Loucy (cell line): ENCODE measurements around the gene PHYKPL.

Source experiments
- H2AFZ ChIP-seq: fragments of 200-600 bp; sonication (generic); 2 replicates; pipeline ENCODE4 v1.6.0; 2016; ENCODE audit warnings: antibody characterized with exemption, mild to moderate bottlenecking, low read length, moderate library complexity
- H3F3A ChIP-seq: fragments of 200-600 bp; 2 replicates; pipeline ENCODE4 v1.6.0; 2016; ENCODE audit warnings: antibody characterized with exemption, low read depth, mild to moderate bottlenecking
- H3K27me3 ChIP-seq: fragments of 200-600 bp; sonication (generic); 2 replicates; pipeline ENCODE4 v1.6.1; 2014; ENCODE audit warnings: low read length, mild to moderate bottlenecking; ENCODE audit not compliant: insufficient read depth, poor library complexity, severe bottlenecking
- H3K36me3 ChIP-seq: fragments of 200-600 bp; sonication (generic); 2 replicates; pipeline ENCODE4 v1.6.1; 2016; ENCODE audit warnings: low read length; ENCODE audit not compliant: insufficient read depth
- H3K4me1 ChIP-seq: fragments of 200-600 bp; sonication (generic); 2 replicates; pipeline ENCODE4 v1.5.1; 2014; ENCODE audit warnings: low read length, mild to moderate bottlenecking; ENCODE audit not compliant: insufficient read depth, poor library complexity, severe bottlenecking
- H3K4me2 ChIP-seq: fragments of 200-600 bp; sonication (generic); 2 replicates; pipeline ENCODE4 v1.6.0; 2014; ENCODE audit warnings: antibody characterized with exemption, low read length, low read depth, mild to moderate bottlenecking; ENCODE audit not compliant: poor library complexity, severe bottlenecking
- H3K4me3 ChIP-seq: fragments of 200-600 bp; sonication (generic); 2 replicates; pipeline ENCODE4 v1.5.1; 2014; ENCODE audit warnings: low read length, mild to moderate bottlenecking, mixed read lengths; ENCODE audit not compliant: poor library complexity, severe bottlenecking
- H3K79me2 ChIP-seq: fragments of 200-600 bp; sonication (generic); 2 replicates; pipeline ENCODE4 v1.6.1; 2014; ENCODE audit warnings: low read length; ENCODE audit not compliant: insufficient read depth
- H3K9ac ChIP-seq: fragments of 200-600 bp; sonication (generic); 2 replicates; pipeline ENCODE4 v1.6.0; 2014; ENCODE audit warnings: mild to moderate bottlenecking, low read depth, low read length, moderate library complexity; ENCODE audit not compliant: poor library complexity, severe bottlenecking
- H3K9me2 ChIP-seq: fragments of 200-600 bp; sonication (generic); replicated peaks from 2 replicates; pipeline ENCODE4 v1.6.1; 2016; ENCODE audit warnings: low read depth, low read length, mixed read lengths
- H3K9me3 ChIP-seq: fragments of 200-600 bp; sonication (generic); 2 replicates; pipeline ENCODE4 v1.6.1; 2014; ENCODE audit warnings: mild to moderate bottlenecking, antibody characterized with exemption, low read length, low read depth; ENCODE audit not compliant: insufficient read depth
- H4K20me1 ChIP-seq: fragments of 200-600 bp; sonication (generic); 2 replicates; pipeline ENCODE4 v1.6.0; 2014; ENCODE audit warnings: antibody characterized with exemption, low read length, mild to moderate bottlenecking; ENCODE audit not compliant: insufficient read depth, poor library complexity, severe bottlenecking
- CTCF ChIP-seq: fragments of 200-600 bp; sonication (generic); conservative IDR thresholded peaks from 2 replicates; pipeline ENCODE4 v1.5.1; 2014; ENCODE audit warnings: mild to moderate bottlenecking, antibody characterized with exemption, low read length
- EZH2phosphoT487 ChIP-seq: fragments of 200-600 bp; IDR thresholded peaks from 2 replicates; pipeline ENCODE4 v1.6.1; 2018; ENCODE audit warnings: antibody characterized with exemption, mild to moderate bottlenecking, moderate library complexity, borderline replicate concordance

PHYKPL gene

DNA sequence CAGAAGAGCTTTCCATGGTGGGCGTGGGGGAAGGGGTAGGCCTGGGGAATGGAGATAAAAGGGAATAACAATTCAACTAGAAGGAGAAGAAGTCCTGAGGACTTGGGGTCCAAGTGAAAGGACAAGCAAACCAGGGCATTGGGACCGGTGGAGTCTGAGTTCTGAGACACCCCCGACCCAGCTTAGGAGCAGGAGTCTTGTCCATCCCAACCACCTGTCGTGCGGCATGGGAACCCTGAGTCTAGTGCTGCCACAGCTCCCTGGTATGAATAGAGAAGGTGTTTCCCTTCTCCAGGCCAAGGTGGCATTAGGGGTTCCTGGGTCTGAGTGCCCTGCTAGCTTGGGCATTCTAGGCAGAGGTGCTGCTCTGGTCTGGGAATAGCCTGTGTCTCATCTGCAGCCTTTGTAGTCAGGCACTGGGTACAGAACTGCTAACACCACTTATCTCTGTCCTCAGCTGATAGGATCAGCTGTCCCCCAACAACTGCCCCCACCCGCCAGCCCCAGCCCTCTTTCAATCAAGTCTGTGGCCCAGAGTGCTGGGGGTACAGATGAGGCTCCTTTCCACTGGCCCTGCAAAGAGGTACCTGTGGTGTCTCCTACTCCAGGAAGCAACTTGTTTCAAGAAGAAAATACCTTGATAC is 18.3 kb downstream of the PHYKPL start:
- H2AFZ ChIP-seq, result no peak overlapping the region
- no peak overlapping the region for H3K4me2 ChIP-seq
- TF ChIP-seq EZH2phosphoT487 (no peak), CTCF (no peak)
- H3K4me1 ChIP-seq, result no peaks in the 10 kb centered on the region
- H4K20me1 ChIP-seq, result peaks cover 26% of the 10 kb centered on the region
- H3K36me3 ChIP-seq, result peaks cover 57% of the 10 kb centered on the region; the same call in 1 of the 2 replicates
- H3K79me2 ChIP-seq, result peaks cover 18% of the 10 kb centered on the region; the same call in 1 of the 2 replicates
- no peak overlapping the region for H3K4me3 ChIP-seq
- no peaks in the 10 kb centered on the region for H3K27me3 ChIP-seq
- no peak overlapping the region for H3K9ac ChIP-seq
- no peaks in the 10 kb centered on the region for H3K9me3 ChIP-seq
- no peaks in the 10 kb centered on the region for H3F3A ChIP-seq
- H3K9me2 ChIP-seq, result no peaks in the 10 kb centered on the region

GRCh38 chr5:178213748-178214151 is 18.9 kb downstream of the PHYKPL start:
- H3K36me3 ChIP-seq, result peaks cover 62% of the 10 kb centered on the region
- H3K27me3 ChIP-seq, result no peaks in the 10 kb centered on the region
- no peaks in the 10 kb centered on the region for H3K9me2 ChIP-seq
- peaks cover 23% of the 10 kb centered on the region for H3K79me2 ChIP-seq
- no peak overlapping the region for H3K4me3 ChIP-seq
- H3F3A ChIP-seq, result no peaks in the 10 kb centered on the region
- H3K9me3 ChIP-seq, result no peaks in the 10 kb centered on the region
- H4K20me1 ChIP-seq, result peaks cover 32% of the 10 kb centered on the region
- TF ChIP-seq CTCF (no peak), EZH2phosphoT487 (no peak)
- H3K4me2 ChIP-seq, result no peak overlapping the region
- H3K9ac ChIP-seq, result no peak overlapping the region
- H3K4me1 ChIP-seq, result peaks cover 4% of the 10 kb centered on the region
- H2AFZ ChIP-seq, result no peak overlapping the region

DNA sequence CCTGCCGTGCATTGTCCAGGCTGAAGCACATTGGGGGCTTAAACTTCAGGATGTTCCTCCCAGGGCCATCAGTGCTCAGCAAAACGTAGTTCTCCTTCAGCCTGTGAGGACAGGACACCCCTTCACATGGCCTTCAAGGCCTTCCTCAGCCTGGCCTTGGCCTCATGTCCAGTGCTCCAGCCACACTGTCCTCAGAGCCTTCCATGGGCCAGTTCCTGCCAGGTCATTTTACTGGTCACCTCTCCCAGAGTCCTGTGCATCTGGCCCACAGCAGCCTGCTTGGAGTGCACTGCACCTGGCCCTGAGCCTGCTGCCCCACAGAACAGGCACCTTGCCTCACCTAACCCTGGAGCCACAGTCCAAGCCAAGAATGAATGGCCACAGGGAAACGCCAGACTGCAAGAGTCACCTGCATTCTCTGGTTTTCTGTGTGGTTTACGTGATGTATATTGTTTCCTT is 19.6 kb downstream of the PHYKPL start:
- Histone ChIP-seq H3K9me3 (no peaks in the 10 kb centered on the region), H3F3A (no peaks in the 10 kb centered on the region), H3K4me2 (no peak overlapping the region), H4K20me1 (peaks cover 39% of the 10 kb centered on the region), H3K9me2 (no peaks in the 10 kb centered on the region), H3K36me3 (peaks cover 69% of the 10 kb centered on the region), H3K79me2 (peaks cover 30% of the 10 kb centered on the region), H2AFZ (no peak overlapping the region), H3K4me3 (no peak overlapping the region), H3K27me3 (no peaks in the 10 kb centered on the region), H3K9ac (no peak overlapping the region), H3K4me1 (peaks cover 7% of the 10 kb centered on the region)
- TF ChIP-seq EZH2phosphoT487 (no peak), CTCF (no peak)
